Liver (tissue), 9 donors: ENCODE measurements around the gene PPP1R3E. TPM values are rescaled to one million over a fixed set of nuclear protein-coding genes. Genes with fewer than 3 reads are reported as not detected.
A peak's percentile ranks its signal among the peaks of the same experiment; 100 is the strongest.

Source experiments
- DNase-seq: peaks from one replicate; pipeline ENCODE4 v3.0.0-alpha.2; 2017; ENCODE audit warnings: low spot score
- H3K27ac ChIP-seq, 2 donors: one replicate each; pipeline ENCODE4 v1.7.0; 2013; ENCODE audit warnings: inconsistent platforms in 2 of 2, low read length in 2 of 2, control low read depth in 1 of 2, low read depth in 1 of 2, mild to moderate bottlenecking in 1 of 2
- H3K27me3 ChIP-seq, 4 donors: one replicate each; pipeline versions ENCODE4 v1.6.1 to v1.7.0; 2013; ENCODE audit warnings: low read length in 3 of 4, inconsistent platforms in 1 of 4, mild to moderate bottlenecking in 1 of 4, moderate library complexity in 1 of 4; ENCODE audit not compliant: control insufficient read depth in 4 of 4, insufficient read depth in 4 of 4
- H3K36me3 ChIP-seq, 4 donors: one replicate each; pipeline versions ENCODE4 v1.6.1 to v1.7.0; 2013; ENCODE audit warnings: low read length in 3 of 4, mild to moderate bottlenecking in 3 of 4, low read depth in 1 of 4, moderate library complexity in 1 of 4; ENCODE audit not compliant: control insufficient read depth in 4 of 4, insufficient read depth in 3 of 4
- H3K4me1 ChIP-seq, 4 donors: one replicate each; pipeline versions ENCODE4 v1.6.1 to v1.7.0; 2013; ENCODE audit warnings: low read length in 3 of 4, mild to moderate bottlenecking in 3 of 4, moderate library complexity in 1 of 4; ENCODE audit not compliant: control insufficient read depth in 4 of 4, insufficient read depth in 4 of 4
- H3K4me3 ChIP-seq, 3 donors: one replicate each; pipeline versions ENCODE4 v1.6.1 to v1.7.0; 2013; ENCODE audit warnings: low read length in 3 of 3, control low read depth in 1 of 3, low read depth in 1 of 3, mild to moderate bottlenecking in 1 of 3
- H3K9ac ChIP-seq, 2 donors: one replicate each; pipeline ENCODE4 v1.7.0; 2013; ENCODE audit warnings: low read length in 2 of 2, mild to moderate bottlenecking in 2 of 2, moderate library complexity in 2 of 2, control low read depth in 1 of 2, low read depth in 1 of 2
- H3K9me3 ChIP-seq, 4 donors: one replicate each; pipeline versions ENCODE4 v1.6.1 to v1.7.0; 2013; ENCODE audit warnings: low read length in 3 of 4; ENCODE audit not compliant: control insufficient read depth in 4 of 4
- ATF3 ChIP-seq: IDR thresholded peaks from 2 replicates; pipeline ENCODE4 v1.6.1; 2016; ENCODE audit warnings: antibody characterized with exemption
- CTCF ChIP-seq: fragments of 150-350 bp; IDR thresholded peaks from 2 replicates; pipeline ENCODE4 v1.5.1; 2017; ENCODE audit warnings: improper control_type of control experiment, low read depth, low read length; ENCODE audit not compliant: missing input control
- FOXA1 ChIP-seq: IDR thresholded peaks from 2 replicates; pipeline ENCODE4 v1.6.1; 2016; ENCODE audit warnings: antibody characterized with exemption
- FOXA2 ChIP-seq: IDR thresholded peaks from 2 replicates; pipeline ENCODE4 v1.6.1; 2016; ENCODE audit warnings: antibody characterized with exemption
- HNF4A ChIP-seq, 2 donors: conservative IDR thresholded peaks; 2 replicates each; pipeline ENCODE4 v1.6.1; 2016; ENCODE audit warnings: antibody characterized with exemption in 2 of 2, mild to moderate bottlenecking in 2 of 2
- HNF4G ChIP-seq: IDR thresholded peaks from 2 replicates; pipeline ENCODE4 v1.6.1; 2016; ENCODE audit warnings: antibody characterized with exemption
- JUND ChIP-seq, 2 donors: IDR thresholded peaks; 2 replicates each; pipeline ENCODE4 v1.6.1; 2016; ENCODE audit warnings: antibody characterized with exemption in 2 of 2
- MAX ChIP-seq: IDR thresholded peaks from 2 replicates; pipeline ENCODE4 v1.6.1; 2016; ENCODE audit warnings: antibody characterized with exemption
- NR2F2 ChIP-seq: IDR thresholded peaks from 2 replicates; pipeline ENCODE4 v1.6.1; 2016; ENCODE audit warnings: antibody characterized with exemption
- RAD21 ChIP-seq, 2 donors: IDR thresholded peaks; 2 replicates each; pipeline ENCODE4 v1.6.1; 2016; ENCODE audit warnings: antibody characterized with exemption in 2 of 2, mild to moderate bottlenecking in 2 of 2
- REST ChIP-seq: IDR thresholded peaks from 2 replicates; pipeline ENCODE4 v1.6.1; 2016; ENCODE audit warnings: antibody characterized with exemption, mild to moderate bottlenecking
- RXRA ChIP-seq, 2 donors: IDR thresholded peaks; 2 replicates each; pipeline ENCODE4 v1.6.1; 2017 to 2018; ENCODE audit warnings: antibody characterized with exemption in 2 of 2, mild to moderate bottlenecking in 1 of 2
- SP1 ChIP-seq: IDR thresholded peaks from 2 replicates; pipeline ENCODE4 v1.6.1; 2018; ENCODE audit warnings: antibody characterized with exemption, mild to moderate bottlenecking
- WGBS: extraction: QIAGEN DNeasy Blood & Tissue Kit; methylation state at CpG from one replicate; pipeline ENCODE4 v1.1.7; 2013; 5-methylcytosine and 5-hydroxymethylcytosine counted together
- polyA plus RNA-seq, 2 donors: library from polyadenylated mRNA; stranded (reverse) in 1 of 2; unstranded in 1 of 2; fragments of 200-250 nt in 1 of 2; fragments of >200 nt in 1 of 2; fragmentation: Nextera tagmentation in 1 of 2; extraction: Ambion mirVana in 1 of 2; gene quantifications; one replicate each; pipeline versions ENCODE4 v1.2.1 to v1.2.3, GENCODE V29; 2013 to 2015
- total RNA-seq, 2 donors: library from RNA; depleted of rRNA; stranded (reverse); fragments of >200 nt; gene quantifications; one replicate each; pipeline ENCODE4 v1.2.3, GENCODE V29; 2014
- donor health status: healthy.
- donor health status: healthy.
- donor health status: healthy.
- donor health status: healthy.
- donor health status: healthy.

PPP1R3E gene
- total and polyA plus RNA-seq, 4 donors: 2.5 to 4.7 (median 3.6) TPM

DNA sequence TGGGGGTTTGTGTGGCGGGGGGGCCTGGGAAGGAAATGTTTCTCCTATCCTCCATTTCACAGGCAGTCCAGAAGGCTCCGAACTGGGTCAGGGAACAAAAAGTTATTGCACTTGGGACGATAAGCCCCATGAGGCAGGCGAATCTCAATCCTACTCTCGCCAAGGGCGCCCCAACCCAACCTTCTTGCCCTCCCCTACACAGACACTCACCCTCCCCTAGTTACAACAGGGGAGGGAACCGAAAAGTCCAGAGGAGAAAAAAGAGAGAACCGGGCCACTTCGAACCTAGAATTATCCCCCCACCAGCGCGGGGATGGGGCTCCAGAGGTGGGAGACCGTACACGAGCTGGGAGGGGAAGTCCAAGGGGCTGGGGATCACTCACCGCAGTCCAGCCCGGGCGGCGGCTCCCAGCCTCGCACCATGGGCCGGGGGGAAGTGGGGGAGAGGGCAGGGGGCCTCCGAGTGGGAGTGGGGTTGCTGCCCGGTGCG, 17.1 kb downstream of the PPP1R3E start:
- H3K9ac ChIP-seq: peak overlapping the region; percentile 40 to 84
- peaks cover 5 to 17% (median 16%) of the 10 kb centered on the region in 4 donors for H3K4me1 ChIP-seq
- WGBS: under 1% methylated on average over 22 of the region's 22 CpGs
- TF ChIP-seq REST (no peak), SP1 (no peak), NR2F2 (no peak), MAX (no peak), JUND (IDR thresholded peaks at IDR 0.05) (no peak), CTCF (no peak), RAD21 (IDR thresholded peaks at IDR 0.05) (no peak), FOXA2 (no peak), FOXA1 (no peak)
- H3K4me3 ChIP-seq: peak overlapping the region; percentile 72 to 92 (median 83)
- no peaks in the 10 kb centered on the region for H3K9me3 ChIP-seq
- peak overlapping the region; percentile 93 to 98 for H3K27ac ChIP-seq
- no peaks in the 10 kb centered on the region for H3K36me3 ChIP-seq
- no peaks in the 10 kb centered on the region for H3K27me3 ChIP-seq
- DNase-seq: no peak

GRCh38 chr14:23284654-23285529, 17.8 kb downstream of the PPP1R3E start:
- DNase-seq: no peak
- Histone ChIP-seq H3K9me3 (no peaks in the 10 kb centered on the region), H3K36me3 (no peaks in the 10 kb centered on the region), H3K9ac (peak overlapping the region; percentile 40 to 84), H3K27ac (peak overlapping the region; percentile 93 to 98), H3K4me3 (peak overlapping the region; percentile 72 to 92 (median 83)), H3K4me1 (peaks cover 5 to 17% (median 16%) of the 10 kb centered on the region in 4 donors), H3K27me3 (no peaks in the 10 kb centered on the region)
- peak; percentile 18 to 40 for TF ChIP-seq RXRA (IDR thresholded peaks at IDR 0.05)
- TF ChIP-seq HNF4G: no peak
- no peak for TF ChIP-seq FOXA1
- 31% methylated on average over 9 of the region's 9 CpGs for WGBS

GRCh38 chr14:23281247-23281646, 21.4 kb downstream of the PPP1R3E start:
- Histone ChIP-seq H3K36me3 (peaks cover 0 to 6% (median 3%) of the 10 kb centered on the region in 4 donors), H3K4me3 (no peak overlapping the region), H3K9ac (no peak overlapping the region), H3K27me3 (no peaks in the 10 kb centered on the region), H3K27ac (no peak overlapping the region), H3K9me3 (no peaks in the 10 kb centered on the region), H3K4me1 (peaks cover 3 to 10% (median 8%) of the 10 kb centered on the region in 4 donors)
- DNase-seq: no peak
- WGBS: 93% methylated on average over 6 of the region's 6 CpGs
- TF ChIP-seq HNF4A (conservative IDR thresholded peaks at IDR 0.05) (no peak), JUND (IDR thresholded peaks at IDR 0.05) (no peak), RXRA (IDR thresholded peaks at IDR 0.05) (no peak), ATF3 (no peak), REST (no peak), FOXA2 (no peak), FOXA1 (no peak), CTCF (no peak), SP1 (no peak)
